ENCODE data around the gene EME1. TPM values are rescaled to one million over a fixed set of nuclear protein-coding genes. Genes with fewer than 3 reads are reported as not detected.
A peak's percentile ranks its signal among the peaks of the same experiment; 100 is the strongest.

EME1 gene
- polyA plus RNA-seq, 2 of the 4 experiments (the other 2 are of a cell fraction) = 24.3 to 29.9 TPM

DNA sequence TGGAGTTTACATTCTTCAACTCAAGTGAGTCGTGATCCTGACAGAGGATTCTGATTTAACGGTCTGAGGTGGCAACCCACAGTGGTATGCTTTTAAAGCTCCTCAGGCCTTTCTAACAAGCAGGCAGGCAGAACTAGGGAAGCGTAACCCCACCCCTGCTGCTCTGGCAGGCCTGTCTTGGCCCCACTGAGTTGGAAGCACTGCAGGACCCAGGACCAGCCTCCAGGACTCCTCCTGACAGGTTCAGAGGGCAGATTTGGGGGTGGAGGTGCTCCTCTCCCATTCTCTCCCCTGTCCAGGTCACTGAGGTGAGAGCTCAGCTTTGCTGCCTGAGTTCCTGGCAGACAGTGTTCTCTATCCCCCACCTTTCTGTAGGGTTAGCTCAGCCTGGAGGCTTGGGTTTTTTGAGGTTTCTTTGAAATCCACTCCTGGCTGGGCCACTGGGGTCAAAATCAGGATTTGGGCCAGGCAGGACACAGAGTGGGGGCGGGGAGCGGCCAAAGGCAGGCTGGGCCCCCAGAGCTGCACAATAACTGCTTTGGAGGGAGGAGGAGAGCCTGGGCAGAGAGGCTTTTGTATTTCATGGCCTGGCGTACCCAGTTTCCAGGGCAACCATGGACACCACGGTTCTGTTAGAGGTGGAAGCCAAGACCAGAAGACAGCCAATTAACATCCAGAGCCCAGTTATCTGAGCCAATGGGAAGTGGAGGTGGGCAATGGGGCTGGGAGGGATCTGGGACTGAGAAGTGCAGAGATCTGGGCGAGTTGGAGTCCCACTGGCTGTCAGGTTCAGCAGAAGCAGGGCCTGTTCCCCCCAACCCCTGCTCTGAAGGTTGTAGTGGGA, 9.6 kb upstream of the EME1 start:
- FAIRE-seq (no peak), ATAC-seq (peak in 1 of 2 experiments; percentile 19; a peak in 3 of 6 replicates), DNase-seq (ENCODE audit: low read depth in 1 of 2, low spot score in 1 of 2) (no peak)
- Histone ChIP-seq H3K4me2 (no peak overlapping the region), H3K4me1 (peaks cover 3% of the 10 kb centered on the region; the same call in 1 of the 3 replicates), H3K9me3 (no peaks in the 10 kb centered on the region), H3K4me3 (no peak overlapping the region), H3K27ac (no peak overlapping the region)
- no peak for TF ChIP-seq MAZ (IDR thresholded peaks at IDR 0.05; ENCODE audit: borderline replicate concordance, low read depth, low read length)
- no peak for TF ChIP-seq SMC3 (IDR thresholded peaks at IDR 0.05)
- TF ChIP-seq, protein P1, sequence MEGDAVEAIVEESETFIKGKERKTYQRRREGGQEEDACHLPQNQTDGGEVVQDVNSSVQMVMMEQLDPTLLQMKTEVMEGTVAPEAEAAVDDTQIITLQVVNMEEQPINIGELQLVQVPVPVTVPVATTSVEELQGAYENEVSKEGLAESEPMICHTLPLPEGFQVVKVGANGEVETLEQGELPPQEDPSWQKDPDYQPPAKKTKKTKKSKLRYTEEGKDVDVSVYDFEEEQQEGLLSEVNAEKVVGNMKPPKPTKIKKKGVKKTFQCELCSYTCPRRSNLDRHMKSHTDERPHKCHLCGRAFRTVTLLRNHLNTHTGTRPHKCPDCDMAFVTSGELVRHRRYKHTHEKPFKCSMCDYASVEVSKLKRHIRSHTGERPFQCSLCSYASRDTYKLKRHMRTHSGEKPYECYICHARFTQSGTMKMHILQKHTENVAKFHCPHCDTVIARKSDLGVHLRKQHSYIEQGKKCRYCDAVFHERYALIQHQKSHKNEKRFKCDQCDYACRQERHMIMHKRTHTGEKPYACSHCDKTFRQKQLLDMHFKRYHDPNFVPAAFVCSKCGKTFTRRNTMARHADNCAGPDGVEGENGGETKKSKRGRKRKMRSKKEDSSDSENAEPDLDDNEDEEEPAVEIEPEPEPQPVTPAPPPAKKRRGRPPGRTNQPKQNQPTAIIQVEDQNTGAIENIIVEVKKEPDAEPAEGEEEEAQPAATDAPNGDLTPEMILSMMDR (IDR thresholded peaks at IDR 0.05) = no peak
- no peak for TF ChIP-seq RARB (CRISPR knock-in tag; IDR thresholded peaks at IDR 0.05)
- TF ChIP-seq, protein P2, sequence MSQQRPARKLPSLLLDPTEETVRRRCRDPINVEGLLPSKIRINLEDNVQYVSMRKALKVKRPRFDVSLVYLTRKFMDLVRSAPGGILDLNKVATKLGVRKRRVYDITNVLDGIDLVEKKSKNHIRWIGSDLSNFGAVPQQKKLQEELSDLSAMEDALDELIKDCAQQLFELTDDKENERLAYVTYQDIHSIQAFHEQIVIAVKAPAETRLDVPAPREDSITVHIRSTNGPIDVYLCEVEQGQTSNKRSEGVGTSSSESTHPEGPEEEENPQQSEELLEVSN (IDR thresholded peaks at IDR 0.05; ENCODE audit: borderline replicate concordance, low read depth) = no peak
- TF ChIP-seq RNF2 (IDR thresholded peaks at IDR 0.05; ENCODE audit: borderline replicate concordance, low read depth) = no peak
- no peak for TF ChIP-seq RAD21 (conservative IDR thresholded peaks at IDR 0.05 in 1 of 2, IDR thresholded peaks at IDR 0.05 in 1 of 2)
- no peak for TF ChIP-seq POLR2A (IDR thresholded peaks at IDR 0.05; ENCODE audit: low read length)
- no peak for TF ChIP-seq CEBPB (IDR thresholded peaks at IDR 0.05)
- TF ChIP-seq, protein P3, sequence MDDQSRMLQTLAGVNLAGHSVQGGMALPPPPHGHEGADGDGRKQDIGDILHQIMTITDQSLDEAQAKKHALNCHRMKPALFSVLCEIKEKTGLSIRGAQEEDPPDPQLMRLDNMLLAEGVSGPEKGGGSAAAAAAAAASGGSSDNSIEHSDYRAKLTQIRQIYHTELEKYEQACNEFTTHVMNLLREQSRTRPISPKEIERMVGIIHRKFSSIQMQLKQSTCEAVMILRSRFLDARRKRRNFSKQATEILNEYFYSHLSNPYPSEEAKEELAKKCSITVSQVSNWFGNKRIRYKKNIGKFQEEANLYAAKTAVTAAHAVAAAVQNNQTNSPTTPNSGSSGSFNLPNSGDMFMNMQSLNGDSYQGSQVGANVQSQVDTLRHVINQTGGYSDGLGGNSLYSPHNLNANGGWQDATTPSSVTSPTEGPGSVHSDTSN (IDR thresholded peaks at IDR 0.05) = no peak
- no peak for TF ChIP-seq FOSL2 (IDR thresholded peaks at IDR 0.05)
- TF ChIP-seq FOSL2 (CRISPR knock-in tag; IDR thresholded peaks at IDR 0.05) = no peak
- no peak for TF ChIP-seq ZFP36 (IDR thresholded peaks at IDR 0.05; ENCODE audit: borderline replicate concordance, partially characterized antibody)
- TF ChIP-seq EP300 (IDR thresholded peaks at IDR 0.05) = no peak
- no peak for TF ChIP-seq ZNF302 (CRISPR knock-in tag; IDR thresholded peaks at IDR 0.05)
- no peak for TF ChIP-seq ESRRA (IDR thresholded peaks at IDR 0.05; ENCODE audit: borderline replicate concordance, low read length)
- no peak for TF ChIP-seq NR3C1 (IDR thresholded peaks at IDR 0.05)
- TF ChIP-seq ZC3H11A (IDR thresholded peaks at IDR 0.05) = no peak
- no peak for TF ChIP-seq POLR2AphosphoS2 (conservative IDR thresholded peaks at IDR 0.05; ENCODE audit: low read length)
- TF ChIP-seq KDM1A (IDR thresholded peaks at IDR 0.05; ENCODE audit: low read depth) = no peak
- ChIA-PET CTCF (interaction anchor here (0.9 to 33.9 kb wide), 11 partner anchors 10 to 162 kb away, joined by 3 to 445 read pairs (median 7); partner anchors contain the start of genes COL1A1, EME1, LRRC59 and MRPL27), POLR2A (interaction anchor here (1.0 to 1.3 kb wide), 2 partner anchors 17 to 34 kb away, joined by 3 to 6 read pairs; partner anchors contain the start of genes LRRC59 and XYLT2)
- WGBS (ENCODE audit: missing lambda C conversion rate) = 86% methylated on average over 8 of the region's 8 CpGs

DNA sequence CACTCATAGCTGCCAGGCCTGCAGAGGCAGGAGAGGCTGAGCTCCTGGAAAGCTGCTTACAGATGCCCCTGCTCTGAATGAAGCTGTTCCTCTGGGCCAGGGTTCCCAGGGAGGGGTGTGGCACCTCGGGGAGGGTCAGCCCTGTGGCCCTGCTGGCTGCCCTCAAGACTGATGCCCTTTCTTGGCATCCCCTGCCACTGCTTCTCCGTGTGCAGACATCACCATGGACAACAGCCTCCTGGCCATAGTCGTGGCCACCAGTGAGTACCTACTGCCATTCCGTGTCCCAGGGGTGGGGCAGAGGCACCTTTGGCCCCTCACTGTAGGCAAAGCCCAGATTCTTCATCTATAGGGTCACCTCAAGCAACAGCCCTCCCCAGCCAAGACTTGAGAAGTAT, 9.0 kb upstream of the EME1 start:
- WGBS (ENCODE audit: missing lambda C conversion rate) = 75% methylated on average over 4 of the region's 4 CpGs
- DNase-seq (ENCODE audit: low read depth in 1 of 2, low spot score in 1 of 2) = no peak
- ATAC-seq = peak in 1 of 2 experiments; percentile 1; a peak in 3 of 6 replicates
- peaks cover 3% of the 10 kb centered on the region; the same call in 1 of the 3 replicates for H3K4me1 ChIP-seq
- H3K4me2 ChIP-seq = no peak overlapping the region
- TF ChIP-seq, protein P4, sequence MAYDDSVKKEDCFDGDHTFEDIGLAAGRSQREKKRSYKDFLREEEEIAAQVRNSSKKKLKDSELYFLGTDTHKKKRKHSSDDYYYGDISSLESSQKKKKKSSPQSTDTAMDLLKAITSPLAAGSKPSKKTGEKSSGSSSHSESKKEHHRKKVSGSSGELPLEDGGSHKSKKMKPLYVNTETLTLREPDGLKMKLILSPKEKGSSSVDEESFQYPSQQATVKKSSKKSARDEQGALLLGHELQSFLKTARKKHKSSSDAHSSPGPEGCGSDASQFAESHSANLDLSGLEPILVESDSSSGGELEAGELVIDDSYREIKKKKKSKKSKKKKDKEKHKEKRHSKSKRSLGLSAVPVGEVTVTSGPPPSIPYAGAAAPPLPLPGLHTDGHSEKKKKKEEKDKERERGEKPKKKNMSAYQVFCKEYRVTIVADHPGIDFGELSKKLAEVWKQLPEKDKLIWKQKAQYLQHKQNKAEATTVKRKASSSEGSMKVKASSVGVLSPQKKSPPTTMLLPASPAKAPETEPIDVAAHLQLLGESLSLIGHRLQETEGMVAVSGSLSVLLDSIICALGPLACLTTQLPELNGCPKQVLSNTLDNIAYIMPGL (CRISPR knock-in tag; IDR thresholded peaks at IDR 0.05; ENCODE audit: borderline replicate concordance) = no peak
- TF ChIP-seq, protein P5, sequence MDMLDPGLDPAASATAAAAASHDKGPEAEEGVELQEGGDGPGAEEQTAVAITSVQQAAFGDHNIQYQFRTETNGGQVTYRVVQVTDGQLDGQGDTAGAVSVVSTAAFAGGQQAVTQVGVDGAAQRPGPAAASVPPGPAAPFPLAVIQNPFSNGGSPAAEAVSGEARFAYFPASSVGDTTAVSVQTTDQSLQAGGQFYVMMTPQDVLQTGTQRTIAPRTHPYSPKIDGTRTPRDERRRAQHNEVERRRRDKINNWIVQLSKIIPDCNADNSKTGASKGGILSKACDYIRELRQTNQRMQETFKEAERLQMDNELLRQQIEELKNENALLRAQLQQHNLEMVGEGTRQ (IDR thresholded peaks at IDR 0.05) = no peak
- no peak for TF ChIP-seq CEBPB (IDR thresholded peaks at IDR 0.05)
- no peak for TF ChIP-seq HEYL (CRISPR knock-in tag; IDR thresholded peaks at IDR 0.05)
- TF ChIP-seq FOSL2 (IDR thresholded peaks at IDR 0.05) = no peak
- TF ChIP-seq FOSL2 (CRISPR knock-in tag; IDR thresholded peaks at IDR 0.05) = no peak
- no peak for TF ChIP-seq TFCP2L1 (CRISPR knock-in tag; IDR thresholded peaks at IDR 0.05)
- TF ChIP-seq MYC (IDR thresholded peaks at IDR 0.05; ENCODE audit: borderline replicate concordance, low read length) = no peak
- TF ChIP-seq, protein P6, sequence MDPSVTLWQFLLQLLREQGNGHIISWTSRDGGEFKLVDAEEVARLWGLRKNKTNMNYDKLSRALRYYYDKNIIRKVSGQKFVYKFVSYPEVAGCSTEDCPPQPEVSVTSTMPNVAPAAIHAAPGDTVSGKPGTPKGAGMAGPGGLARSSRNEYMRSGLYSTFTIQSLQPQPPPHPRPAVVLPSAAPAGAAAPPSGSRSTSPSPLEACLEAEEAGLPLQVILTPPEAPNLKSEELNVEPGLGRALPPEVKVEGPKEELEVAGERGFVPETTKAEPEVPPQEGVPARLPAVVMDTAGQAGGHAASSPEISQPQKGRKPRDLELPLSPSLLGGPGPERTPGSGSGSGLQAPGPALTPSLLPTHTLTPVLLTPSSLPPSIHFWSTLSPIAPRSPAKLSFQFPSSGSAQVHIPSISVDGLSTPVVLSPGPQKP (IDR thresholded peaks at IDR 0.05; ENCODE audit: low read depth, low read length) = no peak
- no peak for TF ChIP-seq KDM1A (IDR thresholded peaks at IDR 0.05; ENCODE audit: low read depth)
- no peak overlapping the region for H3K4me3 ChIP-seq
- POLR2A ChIA-PET = no interaction called here
- H3K9me3 ChIP-seq = no peaks in the 10 kb centered on the region
- no peak for FAIRE-seq
- H3K27ac ChIP-seq = no peak overlapping the region
- CTCF ChIA-PET = interaction anchor here (1.9 to 33.9 kb wide), 5 partner anchors 12 to 163 kb away, joined by 5 to 445 read pairs (median 87); partner anchors contain the start of genes COL1A1, EME1, LRRC59 and MRPL27

Data from A549 (cell line).